HCT116 (cell line): ENCODE results near the gene NTSR2. TPM values are rescaled to one million over a fixed set of nuclear protein-coding genes. Genes with fewer than 3 reads are reported as not detected.
A peak's percentile ranks its signal among the peaks of the same experiment; 100 is the strongest.

Source experiments
- ATAC-seq: fragments of 200-7000 bp; cut with Tn5 transposase; 2 replicates; pipeline ENCODE4 v1.9.1; 2020; ENCODE audit warnings: mild to moderate bottlenecking, moderate library complexity
- BruUV-seq: library from RNA; stranded (reverse); fragments of 400-500 nt; replicated peaks from 2 replicates; lab custom pipeline; 2021; lab: Mats Ljungman, UMichigan
- CTCF ChIA-PET: fragments of 300-600 bp; sonication (Branson Sonifier 250); formaldehyde crosslinking; loops from one replicate; lab custom pipeline; 2021; ENCODE audit warnings: antibody characterized with exemption; lab: Charles Lee
- POLR2A ChIA-PET: fragments of 300-600, 350-600 bp; sonication (Branson Sonifier 250); formaldehyde crosslinking; loops from one replicate; lab custom pipeline; 2021; ENCODE audit warnings: antibody characterized with exemption; lab: Charles Lee
- RAD21 ChIA-PET, 2 experiments: fragments of 300-600 bp; sonication (Branson Sonifier 250); formaldehyde crosslinking; loops; one replicate each; lab custom pipeline; 2023; ENCODE audit warnings: low total read pairs in 2 of 2; ENCODE audit not compliant: uncharacterized antibody in 2 of 2, unreplicated experiment in 2 of 2, low non-redundant PET in 1 of 2; lab: Charles Lee
- DNase-seq: peaks from one replicate; pipeline ENCODE4 v3.0.0-alpha.2; 2010; ENCODE audit warnings: low read depth, low spot score
- H2AFZ ChIP-seq: fragments of 200-600 bp; shearing (Covaris generic), sonication (generic); 2 replicates; pipeline ENCODE4 v1.6.1; 2017; ENCODE audit warnings: low read depth, mixed run types, mixed read lengths, antibody characterized with exemption, low read length; ENCODE audit not compliant: poor library complexity, severe bottlenecking
- H3K27ac ChIP-seq: 2 replicates; pipeline ENCODE4 v1.5.1; 2012; ENCODE audit warnings: low read depth, low read length
- H3K27me3 ChIP-seq: fragments of 200-600 bp; sonication (generic); 2 replicates; pipeline ENCODE4 v1.6.1; 2016; ENCODE audit warnings: mixed run types, low read length, mixed read lengths; ENCODE audit not compliant: insufficient read depth
- H3K36me3 ChIP-seq, 2 experiments: fragments of 200-500 bp in 1 of 2; fragments of 200-600 bp in 1 of 2; sonication (Bioruptor generic) in 1 of 2; sonication (generic) in 1 of 2; 2 replicates each; pipeline versions ENCODE4 v1.5.1 to v1.6.1; 2014 to 2016; ENCODE audit warnings: low read length in 2 of 2, inconsistent platforms in 1 of 2, mixed read lengths in 1 of 2, mixed run types in 1 of 2; ENCODE audit not compliant: insufficient read depth in 2 of 2, control insufficient read depth in 1 of 2
- H3K4me1 ChIP-seq, 2 experiments: fragments of 200-600 bp in 1 of 2; sonication (generic) in 1 of 2; 2 replicates each; pipeline versions ENCODE4 v1.5.1 to v1.6.1; 2012 to 2017; ENCODE audit warnings: low read length in 2 of 2, inconsistent platforms in 1 of 2, mild to moderate bottlenecking in 1 of 2, mixed read lengths in 1 of 2, mixed run types in 1 of 2, moderate library complexity in 1 of 2; ENCODE audit not compliant: insufficient read depth in 2 of 2, control insufficient read depth in 1 of 2
- H3K4me2 ChIP-seq: fragments of 200-600 bp; sonication (generic); 2 replicates; pipeline ENCODE4 v1.6.1; 2017; ENCODE audit warnings: mixed run types, low read length, mixed read lengths
- H3K4me3 ChIP-seq, 2 experiments: fragments of 200-600 bp in 1 of 2; sonication (generic) in 1 of 2; replicated peaks in 1 of 2; 2 replicates each; pipeline ENCODE4 v1.5.1; 2011 to 2016; ENCODE audit warnings: low read length in 2 of 2, control low read depth in 1 of 2, low read depth in 1 of 2, mild to moderate bottlenecking in 1 of 2, mixed read lengths in 1 of 2, mixed run types in 1 of 2
- H3K79me2 ChIP-seq: fragments of 200-600 bp; sonication (generic); 2 replicates; pipeline ENCODE4 v1.6.1; 2017; ENCODE audit warnings: mild to moderate bottlenecking, mixed run types, low read length, moderate library complexity, mixed read lengths; ENCODE audit not compliant: insufficient read depth
- H3K9ac ChIP-seq: fragments of 200-600 bp; sonication (generic); 2 replicates; pipeline ENCODE4 v1.6.1; 2016; ENCODE audit warnings: low read length, mixed read lengths
- H3K9me2 ChIP-seq: fragments of 200-600 bp; sonication (generic), shearing (Covaris generic); 2 replicates; pipeline ENCODE4 v1.6.1; 2017; ENCODE audit warnings: mixed run types, mild to moderate bottlenecking, moderate library complexity; ENCODE audit not compliant: insufficient read depth
- H3K9me3 ChIP-seq, 2 experiments: fragments of 200-500 bp in 1 of 2; fragments of 200-600 bp in 1 of 2; sonication (Bioruptor generic) in 1 of 2; sonication (generic) in 1 of 2; 2 replicates each; pipeline ENCODE4 v1.6.1; 2014 to 2017; ENCODE audit warnings: low read length in 2 of 2, mixed read lengths in 2 of 2, inconsistent platforms in 1 of 2, low read depth in 1 of 2, mild to moderate bottlenecking in 1 of 2, mixed run types in 1 of 2, moderate library complexity in 1 of 2; ENCODE audit not compliant: control insufficient read depth in 1 of 2, insufficient read depth in 1 of 2
- H4K20me1 ChIP-seq: fragments of 200-600 bp; sonication (generic), shearing (Covaris generic); 2 replicates; pipeline ENCODE4 v1.6.1; 2017; ENCODE audit warnings: mixed run types, mild to moderate bottlenecking, moderate library complexity; ENCODE audit not compliant: insufficient read depth
- CEBPB ChIP-seq: IDR thresholded peaks from 2 replicates; pipeline ENCODE4 v1.6.1; 2012; ENCODE audit warnings: low read depth
- EGR1 ChIP-seq: IDR thresholded peaks from 2 replicates; pipeline ENCODE4 v1.6.1; 2012; ENCODE audit warnings: low read depth
- ELF1 ChIP-seq: IDR thresholded peaks from 2 replicates; pipeline ENCODE4 v1.6.1; 2012; ENCODE audit warnings: low read depth, borderline replicate concordance
- EZH2 ChIP-seq: fragments of 200-600 bp; sonication (generic); IDR thresholded peaks from 2 replicates; pipeline ENCODE4 v1.6.1; 2017; ENCODE audit warnings: antibody characterized with exemption, mixed run types
- EZH2phosphoT487 ChIP-seq: fragments of 200-600 bp; IDR thresholded peaks from 2 replicates; pipeline ENCODE4 v1.6.1; 2018; ENCODE audit warnings: antibody characterized with exemption, borderline replicate concordance
- JUND ChIP-seq: IDR thresholded peaks from 2 replicates; pipeline ENCODE4 v1.6.1; 2012
- POLR2AphosphoS5 ChIP-seq: IDR thresholded peaks from 2 replicates; pipeline ENCODE4 v1.6.1; 2011; ENCODE audit warnings: mild to moderate bottlenecking, low read depth, low read length, moderate library complexity
- RAD21 ChIP-seq: IDR thresholded peaks from 2 replicates; pipeline ENCODE4 v1.6.1; 2012; ENCODE audit warnings: low read depth, mild to moderate bottlenecking
- SIN3A ChIP-seq: IDR thresholded peaks from 2 replicates; pipeline ENCODE4 v1.6.1; 2012; ENCODE audit warnings: low read depth
- SRF ChIP-seq: IDR thresholded peaks from 2 replicates; pipeline ENCODE4 v1.6.1; 2012; ENCODE audit warnings: low read depth
- YY1 ChIP-seq: IDR thresholded peaks from 2 replicates; pipeline ENCODE4 v1.6.1; 2011; ENCODE audit warnings: low read length, low read depth, moderate library complexity, mild to moderate bottlenecking; ENCODE audit not compliant: insufficient replicate concordance; ENCODE audit errors: extremely low read depth
- intact Hi-C: fragments of 100-400 bp; cut with micrococcal nuclease; formaldehyde crosslinking; loops from 2 replicates; pipeline ENCODE4 v1.10.0; 2022
- total RNA-seq: library from RNA; stranded (reverse); gene quantifications from one replicate; pipeline ENCODE4 v1.2.1, GENCODE V29; 2021; ENCODE audit not compliant: unreplicated experiment
- TF ChIP-seq, protein P1 (sequence below): IDR thresholded peaks from 2 replicates; pipeline ENCODE4 v1.6.1; 2012; ENCODE audit warnings: low read depth
- TF ChIP-seq, protein P2 (sequence below): IDR thresholded peaks from 2 replicates; pipeline ENCODE4 v1.6.1; 2012
- TF ChIP-seq, protein P3 (sequence below), 3 experiments: fragments of 200-600 bp in 1 of 3; sonication (generic) in 1 of 3; IDR thresholded peaks in 2 of 3; conservative IDR thresholded peaks in 1 of 3; 2 replicates each; pipeline ENCODE4 v1.5.1; 2012 to 2017; ENCODE audit warnings: low read depth in 2 of 3, low read length in 2 of 3, antibody characterized with exemption in 1 of 3, borderline replicate concordance in 1 of 3, control low read depth in 1 of 3, mild to moderate bottlenecking in 1 of 3, mixed read lengths in 1 of 3, mixed run types in 1 of 3, moderate library complexity in 1 of 3; ENCODE audit not compliant: insufficient read depth in 1 of 3

Gene NTSR2
- total RNA-seq, 1 experiment from 2014 or later: not detected

DNA sequence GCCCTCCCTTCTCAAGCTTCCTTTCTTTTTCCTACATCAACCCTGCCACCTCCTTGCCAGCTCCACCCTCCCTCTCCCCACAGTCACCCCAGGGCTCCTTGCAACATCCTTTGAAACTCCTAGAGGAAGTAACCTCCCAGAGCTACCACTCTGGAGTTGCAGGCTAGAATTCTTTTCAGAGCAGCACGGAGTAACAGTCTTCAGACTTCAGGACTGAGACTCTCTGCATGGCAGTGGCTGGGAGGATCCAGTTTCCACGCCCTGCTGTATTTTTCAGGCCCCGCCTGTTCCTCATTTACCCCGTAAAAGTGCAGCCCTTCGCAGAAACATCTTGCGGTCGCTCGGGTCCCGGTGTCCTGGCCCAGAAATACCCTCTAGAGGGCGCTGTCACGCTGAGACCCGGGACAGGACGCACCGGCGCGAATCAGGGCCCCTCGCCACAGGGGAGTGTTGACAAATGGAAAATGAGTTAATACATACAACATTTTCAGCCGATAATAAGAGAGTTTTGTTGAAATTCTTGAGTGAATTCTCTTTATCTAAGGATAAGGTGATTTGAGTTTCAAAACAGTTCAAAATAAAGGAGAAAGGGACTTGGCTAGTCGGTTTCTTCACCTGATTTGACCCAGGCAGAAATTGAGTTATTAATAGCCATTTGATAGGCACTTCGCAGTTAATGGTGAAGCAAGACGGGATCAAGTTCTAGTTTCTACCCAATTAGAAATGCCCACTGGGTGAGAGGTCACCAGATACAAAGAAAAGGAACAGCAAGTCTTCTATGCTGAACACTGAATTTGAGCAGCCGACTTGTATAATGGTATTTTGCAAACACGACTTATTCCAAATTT, 18.5 kb upstream of the NTSR2 start:
- Histone ChIP-seq H3K4me3 (peak overlapping the region; percentile 15 to 42; a peak in 3 of 4 replicates), H3K9me3 (no peaks in the 10 kb centered on the region), H3K4me2 (peak overlapping the region; percentile 73), H3K9ac (0 out of 2 replicates have a peak overlapping the region, but pooled peaks have one; percentile 15), H3K27me3 (no peaks in the 10 kb centered on the region), H3K79me2 (no peaks in the 10 kb centered on the region), H2AFZ (peak overlapping the region; percentile 95), H3K9me2 (no peaks in the 10 kb centered on the region), H3K4me1 (peaks cover 8 to 20% of the 10 kb centered on the region in 2 experiments; a peak in 3 of 4 replicates), H3K36me3 (no peaks in the 10 kb centered on the region), H4K20me1 (no peaks in the 10 kb centered on the region), H3K27ac (no peak overlapping the region)
- intact Hi-C loops: loop anchor here (1.0 kb wide), 1 partner anchor 91 kb away; no protein-coding TSS in a partner anchor
- TF ChIP-seq JUND: no peak
- TF ChIP-seq, protein P1, sequence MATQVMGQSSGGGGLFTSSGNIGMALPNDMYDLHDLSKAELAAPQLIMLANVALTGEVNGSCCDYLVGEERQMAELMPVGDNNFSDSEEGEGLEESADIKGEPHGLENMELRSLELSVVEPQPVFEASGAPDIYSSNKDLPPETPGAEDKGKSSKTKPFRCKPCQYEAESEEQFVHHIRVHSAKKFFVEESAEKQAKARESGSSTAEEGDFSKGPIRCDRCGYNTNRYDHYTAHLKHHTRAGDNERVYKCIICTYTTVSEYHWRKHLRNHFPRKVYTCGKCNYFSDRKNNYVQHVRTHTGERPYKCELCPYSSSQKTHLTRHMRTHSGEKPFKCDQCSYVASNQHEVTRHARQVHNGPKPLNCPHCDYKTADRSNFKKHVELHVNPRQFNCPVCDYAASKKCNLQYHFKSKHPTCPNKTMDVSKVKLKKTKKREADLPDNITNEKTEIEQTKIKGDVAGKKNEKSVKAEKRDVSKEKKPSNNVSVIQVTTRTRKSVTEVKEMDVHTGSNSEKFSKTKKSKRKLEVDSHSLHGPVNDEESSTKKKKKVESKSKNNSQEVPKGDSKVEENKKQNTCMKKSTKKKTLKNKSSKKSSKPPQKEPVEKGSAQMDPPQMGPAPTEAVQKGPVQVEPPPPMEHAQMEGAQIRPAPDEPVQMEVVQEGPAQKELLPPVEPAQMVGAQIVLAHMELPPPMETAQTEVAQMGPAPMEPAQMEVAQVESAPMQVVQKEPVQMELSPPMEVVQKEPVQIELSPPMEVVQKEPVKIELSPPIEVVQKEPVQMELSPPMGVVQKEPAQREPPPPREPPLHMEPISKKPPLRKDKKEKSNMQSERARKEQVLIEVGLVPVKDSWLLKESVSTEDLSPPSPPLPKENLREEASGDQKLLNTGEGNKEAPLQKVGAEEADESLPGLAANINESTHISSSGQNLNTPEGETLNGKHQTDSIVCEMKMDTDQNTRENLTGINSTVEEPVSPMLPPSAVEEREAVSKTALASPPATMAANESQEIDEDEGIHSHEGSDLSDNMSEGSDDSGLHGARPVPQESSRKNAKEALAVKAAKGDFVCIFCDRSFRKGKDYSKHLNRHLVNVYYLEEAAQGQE: no peak
- peak; percentile 29 for TF ChIP-seq YY1
- no peak for TF ChIP-seq EGR1
- no peak for TF ChIP-seq EZH2phosphoT487
- TF ChIP-seq ELF1: no peak
- TF ChIP-seq RAD21: peak; percentile 87
- TF ChIP-seq, protein P2, sequence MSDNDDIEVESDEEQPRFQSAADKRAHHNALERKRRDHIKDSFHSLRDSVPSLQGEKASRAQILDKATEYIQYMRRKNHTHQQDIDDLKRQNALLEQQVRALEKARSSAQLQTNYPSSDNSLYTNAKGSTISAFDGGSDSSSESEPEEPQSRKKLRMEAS: no peak
- TF ChIP-seq POLR2AphosphoS5: 0 out of 2 replicates have a peak, but pooled peaks have one; percentile 25
- no peak for TF ChIP-seq CEBPB
- TF ChIP-seq SIN3A: no peak
- TF ChIP-seq EZH2: no peak
- TF ChIP-seq, protein P3, sequence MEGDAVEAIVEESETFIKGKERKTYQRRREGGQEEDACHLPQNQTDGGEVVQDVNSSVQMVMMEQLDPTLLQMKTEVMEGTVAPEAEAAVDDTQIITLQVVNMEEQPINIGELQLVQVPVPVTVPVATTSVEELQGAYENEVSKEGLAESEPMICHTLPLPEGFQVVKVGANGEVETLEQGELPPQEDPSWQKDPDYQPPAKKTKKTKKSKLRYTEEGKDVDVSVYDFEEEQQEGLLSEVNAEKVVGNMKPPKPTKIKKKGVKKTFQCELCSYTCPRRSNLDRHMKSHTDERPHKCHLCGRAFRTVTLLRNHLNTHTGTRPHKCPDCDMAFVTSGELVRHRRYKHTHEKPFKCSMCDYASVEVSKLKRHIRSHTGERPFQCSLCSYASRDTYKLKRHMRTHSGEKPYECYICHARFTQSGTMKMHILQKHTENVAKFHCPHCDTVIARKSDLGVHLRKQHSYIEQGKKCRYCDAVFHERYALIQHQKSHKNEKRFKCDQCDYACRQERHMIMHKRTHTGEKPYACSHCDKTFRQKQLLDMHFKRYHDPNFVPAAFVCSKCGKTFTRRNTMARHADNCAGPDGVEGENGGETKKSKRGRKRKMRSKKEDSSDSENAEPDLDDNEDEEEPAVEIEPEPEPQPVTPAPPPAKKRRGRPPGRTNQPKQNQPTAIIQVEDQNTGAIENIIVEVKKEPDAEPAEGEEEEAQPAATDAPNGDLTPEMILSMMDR (IDR thresholded peaks at IDR 0.05 in 2 of 3, conservative IDR thresholded peaks at IDR 0.05 in 1 of 3; ENCODE audit: borderline replicate concordance in 1 of 3, insufficient read depth in 1 of 3, low read depth in 2 of 3, low read length in 2 of 3): peak; percentile 85 to 97 (median 88)
- TF ChIP-seq SRF: no peak
- ATAC-seq (peak; percentile 89), DNase-seq (peak; percentile 61)
- no TSS peak for BruUV-seq
- RAD21 ChIA-PET: interaction anchor here in 1 of 2 experiments (0.7 to 0.9 kb wide), 3 partner anchors 70 to 555 kb away, joined by 3 read pairs; a partner anchor contains a TSS
- POLR2A ChIA-PET: no interaction called here
- CTCF ChIA-PET: interaction anchor here (0.6 to 1.7 kb wide), 16 partner anchors 9 to 555 kb away, joined by 3 to 13 read pairs (median 4); partner anchors contain the start of gene LPIN1
